Measurements from ENCODE around the gene SYCE1. TPM values are rescaled to one million over a fixed set of nuclear protein-coding genes. Genes with fewer than 3 reads are reported as not detected.

SYCE1 gene
- total RNA-seq, 1 donor from 2014 or later: 0.44 TPM

- no peak for TF ChIP-seq CTCF (IDR thresholded peaks at IDR 0.05; ENCODE audit: borderline replicate concordance)
- Histone ChIP-seq H3K27me3 (ENCODE audit: low read depth) (peaks cover 84% of the 10 kb centered on the region), H3K4me1 (peaks cover 26% of the 10 kb centered on the region), H3K27ac (replicated peaks) (no peak overlapping the region), H3K9me3 (replicated peaks) (peaks cover 7% of the 10 kb centered on the region), H3K36me3 (no peaks in the 10 kb centered on the region), H3K4me3 (peak overlapping the region; percentile 58)
- DNase-seq: no peak
- intact Hi-C loops (cut with micrococcal nuclease): no loop called here
Measured at GRCh38 chr10:133528845-133529575, 36.4 kb downstream of the SYCE1 start.

GRCh38 chr10:133528296-133528844, 37.0 kb downstream of the SYCE1 start:
- H3K9me3 ChIP-seq (replicated peaks): peaks cover 13% of the 10 kb centered on the region
- TF ChIP-seq CTCF (IDR thresholded peaks at IDR 0.05; ENCODE audit: borderline replicate concordance): no peak
- peaks cover 78% of the 10 kb centered on the region for H3K27me3 ChIP-seq (ENCODE audit: low read depth)
- DNase-seq: no peak
- peak overlapping the region; percentile 58 for H3K4me3 ChIP-seq
- no peak overlapping the region for H3K27ac ChIP-seq (replicated peaks)
- intact Hi-C loops (cut with micrococcal nuclease): no loop called here
- H3K4me1 ChIP-seq: peaks cover 26% of the 10 kb centered on the region
- H3K36me3 ChIP-seq: no peaks in the 10 kb centered on the region

GRCh38 chr10:133527771-133528271, 37.6 kb downstream of the SYCE1 start:
- Histone ChIP-seq H3K27ac (replicated peaks) (no peak overlapping the region), H3K4me1 (peaks cover 26% of the 10 kb centered on the region), H3K9me3 (replicated peaks) (peaks cover 18% of the 10 kb centered on the region), H3K27me3 (ENCODE audit: low read depth) (peaks cover 73% of the 10 kb centered on the region), H3K4me3 (peak overlapping the region; percentile 58), H3K36me3 (no peaks in the 10 kb centered on the region)
- intact Hi-C loops (cut with micrococcal nuclease): no loop called here
- no peak for DNase-seq
- no peak for TF ChIP-seq CTCF (IDR thresholded peaks at IDR 0.05; ENCODE audit: borderline replicate concordance)

GRCh38 chr10:133526957-133527588, 38.3 kb downstream of the SYCE1 start, which contains the start of gene CYP2E1:
TSS of gene CYP2E1 (plus strand) at chr10:133527363. CDS start at chr10:133527396, 33 bp downstream.
- H3K9me3 ChIP-seq (replicated peaks): peaks cover 22% of the 10 kb centered on the region
- no peak for TF ChIP-seq CTCF (IDR thresholded peaks at IDR 0.05; ENCODE audit: borderline replicate concordance)
- H3K4me3 ChIP-seq: peak within 1 kb of the TSS; percentile 58
- peaks cover 65% of the 10 kb centered on the region for H3K27me3 ChIP-seq (ENCODE audit: low read depth)
- no peak for DNase-seq
- intact Hi-C loops (cut with micrococcal nuclease): no loop called here
- H3K27ac ChIP-seq (replicated peaks): no peak within 1 kb of the TSS
- no peaks in the 10 kb centered on the region for H3K36me3 ChIP-seq
- peaks cover 26% of the 10 kb centered on the region for H3K4me1 ChIP-seq

GRCh38 chr10:133525444-133525843, 39.9 kb downstream of the SYCE1 start:
- H3K36me3 ChIP-seq: no peaks in the 10 kb centered on the region
- H3K4me1 ChIP-seq: peaks cover 28% of the 10 kb centered on the region
- no peak overlapping the region for H3K27ac ChIP-seq (replicated peaks)
- no peak for TF ChIP-seq CTCF (IDR thresholded peaks at IDR 0.05; ENCODE audit: borderline replicate concordance)
- H3K27me3 ChIP-seq (ENCODE audit: low read depth): peaks cover 49% of the 10 kb centered on the region
- intact Hi-C loops (cut with micrococcal nuclease): no loop called here
- H3K9me3 ChIP-seq (replicated peaks): peaks cover 22% of the 10 kb centered on the region
- H3K4me3 ChIP-seq: no peak overlapping the region
- no peak for DNase-seq
